ENCODE results near the gene PDE1C.

The PDE1C gene

GRCh38 chr7:32071466-32072091 lies 1.4 kb upstream of the PDE1C start:
- Histone ChIP-seq H3K9ac (ENCODE audit: low read length) (no peak overlapping the region), H3K4me3 (ENCODE audit: low read length) (peak overlapping the region; percentile 62)

GRCh38 chr7:32070051-32070405 lies 179 bp downstream of the PDE1C start:
- no peaks in the 10 kb centered on the region for H3K36me3 ChIP-seq (ENCODE audit: control insufficient read depth, insufficient read depth, low read length)
- H3K4me1 ChIP-seq (ENCODE audit: control insufficient read depth, insufficient read depth, low read length) = no peaks in the 10 kb centered on the region
- H3K4me3 ChIP-seq (ENCODE audit: low read length) = peak overlapping the region; percentile 62
- H3K27ac ChIP-seq (ENCODE audit: low read depth, low read length) = no peak overlapping the region
- peaks cover 3% of the 10 kb centered on the region for H3K27me3 ChIP-seq (ENCODE audit: control insufficient read depth, insufficient read depth, low read length)
- H3K9ac ChIP-seq (ENCODE audit: low read length) = no peak overlapping the region

More at GRCh38 chr7:32071466-32072091, 1.4 kb upstream of the PDE1C start:
- Histone ChIP-seq H3K4me1 (ENCODE audit: control insufficient read depth, insufficient read depth, low read length) (no peaks in the 10 kb centered on the region), H3K27ac (ENCODE audit: low read depth, low read length) (no peak overlapping the region), H3K27me3 (ENCODE audit: control insufficient read depth, insufficient read depth, low read length) (peaks cover 3% of the 10 kb centered on the region), H3K36me3 (ENCODE audit: control insufficient read depth, insufficient read depth, low read length) (no peaks in the 10 kb centered on the region)

GRCh38 chr7:32069116-32069650 lies 1.0 kb downstream of the PDE1C start:
- H3K4me3 ChIP-seq (ENCODE audit: low read length) = no peak overlapping the region
- H3K9ac ChIP-seq (ENCODE audit: low read length) = no peak overlapping the region
- H3K36me3 ChIP-seq (ENCODE audit: control insufficient read depth, insufficient read depth, low read length) = no peaks in the 10 kb centered on the region
- no peak overlapping the region for H3K27ac ChIP-seq (ENCODE audit: low read depth, low read length)
- peaks cover 3% of the 10 kb centered on the region for H3K27me3 ChIP-seq (ENCODE audit: control insufficient read depth, insufficient read depth, low read length)
- no peaks in the 10 kb centered on the region for H3K4me1 ChIP-seq (ENCODE audit: control insufficient read depth, insufficient read depth, low read length)

- Histone ChIP-seq H3K9ac (ENCODE audit: low read length) (no peak overlapping the region), H3K27me3 (ENCODE audit: control insufficient read depth, insufficient read depth, low read length) (peaks cover 3% of the 10 kb centered on the region), H3K27ac (ENCODE audit: low read depth, low read length) (no peak overlapping the region), H3K4me1 (ENCODE audit: control insufficient read depth, insufficient read depth, low read length) (no peaks in the 10 kb centered on the region), H3K4me3 (ENCODE audit: low read length) (no peak overlapping the region), H3K36me3 (ENCODE audit: control insufficient read depth, insufficient read depth, low read length) (no peaks in the 10 kb centered on the region)
Observed at GRCh38 chr7:32068411-32069101, 1.7 kb downstream of the PDE1C start.

GRCh38 chr7:32066441-32066840 lies 3.8 kb downstream of the PDE1C start:
- Histone ChIP-seq H3K4me1 (ENCODE audit: control insufficient read depth, insufficient read depth, low read length) (no peaks in the 10 kb centered on the region), H3K9ac (ENCODE audit: low read length) (no peak overlapping the region), H3K27ac (ENCODE audit: low read depth, low read length) (no peak overlapping the region), H3K4me3 (ENCODE audit: low read length) (no peak overlapping the region), H3K36me3 (ENCODE audit: control insufficient read depth, insufficient read depth, low read length) (no peaks in the 10 kb centered on the region), H3K27me3 (ENCODE audit: control insufficient read depth, insufficient read depth, low read length) (peaks cover 3% of the 10 kb centered on the region)

GRCh38 chr7:32063614-32064013 lies 6.6 kb downstream of the PDE1C start:
- Histone ChIP-seq H3K4me1 (ENCODE audit: control insufficient read depth, insufficient read depth, low read length) (no peaks in the 10 kb centered on the region), H3K4me3 (ENCODE audit: low read length) (no peak overlapping the region), H3K27ac (ENCODE audit: low read depth, low read length) (no peak overlapping the region), H3K9ac (ENCODE audit: low read length) (no peak overlapping the region), H3K27me3 (ENCODE audit: control insufficient read depth, insufficient read depth, low read length) (no peaks in the 10 kb centered on the region), H3K36me3 (ENCODE audit: control insufficient read depth, insufficient read depth, low read length) (no peaks in the 10 kb centered on the region)

GRCh38 chr7:32062150-32062549 lies 8.1 kb downstream of the PDE1C start:
- Histone ChIP-seq H3K4me3 (ENCODE audit: low read length) (no peak overlapping the region), H3K27me3 (ENCODE audit: control insufficient read depth, insufficient read depth, low read length) (no peaks in the 10 kb centered on the region), H3K36me3 (ENCODE audit: control insufficient read depth, insufficient read depth, low read length) (no peaks in the 10 kb centered on the region), H3K27ac (ENCODE audit: low read depth, low read length) (no peak overlapping the region), H3K4me1 (ENCODE audit: control insufficient read depth, insufficient read depth, low read length) (no peaks in the 10 kb centered on the region), H3K9ac (ENCODE audit: low read length) (no peak overlapping the region)

- Histone ChIP-seq H3K36me3 (ENCODE audit: control insufficient read depth, insufficient read depth, low read length) (no peaks in the 10 kb centered on the region), H3K4me1 (ENCODE audit: control insufficient read depth, insufficient read depth, low read length) (no peaks in the 10 kb centered on the region), H3K4me3 (ENCODE audit: low read length) (no peak overlapping the region), H3K9ac (ENCODE audit: low read length) (no peak overlapping the region), H3K27me3 (ENCODE audit: control insufficient read depth, insufficient read depth, low read length) (no peaks in the 10 kb centered on the region), H3K27ac (ENCODE audit: low read depth, low read length) (no peak overlapping the region)
Observed at GRCh38 chr7:32061346-32061745, 8.9 kb downstream of the PDE1C start.

- Histone ChIP-seq H3K36me3 (ENCODE audit: control insufficient read depth, insufficient read depth, low read length) (no peaks in the 10 kb centered on the region), H3K9ac (ENCODE audit: low read length) (no peak overlapping the region), H3K27ac (ENCODE audit: low read depth, low read length) (no peak overlapping the region), H3K4me1 (ENCODE audit: control insufficient read depth, insufficient read depth, low read length) (no peaks in the 10 kb centered on the region), H3K4me3 (ENCODE audit: low read length) (no peak overlapping the region), H3K27me3 (ENCODE audit: control insufficient read depth, insufficient read depth, low read length) (no peaks in the 10 kb centered on the region)
Observed at GRCh38 chr7:32059289-32060011, 10.8 kb downstream of the PDE1C start.

- H3K36me3 ChIP-seq (ENCODE audit: control insufficient read depth, insufficient read depth, low read length) = no peaks in the 10 kb centered on the region
- H3K4me3 ChIP-seq (ENCODE audit: low read length) = no peak overlapping the region
- H3K27ac ChIP-seq (ENCODE audit: low read depth, low read length) = no peak overlapping the region
- no peak overlapping the region for H3K9ac ChIP-seq (ENCODE audit: low read length)
- H3K27me3 ChIP-seq (ENCODE audit: control insufficient read depth, insufficient read depth, low read length) = no peaks in the 10 kb centered on the region
- no peaks in the 10 kb centered on the region for H3K4me1 ChIP-seq (ENCODE audit: control insufficient read depth, insufficient read depth, low read length)
Observed at GRCh38 chr7:32058002-32058401, 12.2 kb downstream of the PDE1C start.

- H3K36me3 ChIP-seq (ENCODE audit: control insufficient read depth, insufficient read depth, low read length) = no peaks in the 10 kb centered on the region
- H3K4me3 ChIP-seq (ENCODE audit: low read length) = no peak overlapping the region
- H3K27ac ChIP-seq (ENCODE audit: low read depth, low read length) = no peak overlapping the region
- no peaks in the 10 kb centered on the region for H3K27me3 ChIP-seq (ENCODE audit: control insufficient read depth, insufficient read depth, low read length)
- H3K9ac ChIP-seq (ENCODE audit: low read length) = no peak overlapping the region
- H3K4me1 ChIP-seq (ENCODE audit: control insufficient read depth, insufficient read depth, low read length) = no peaks in the 10 kb centered on the region
Observed at GRCh38 chr7:32056767-32057166, 13.4 kb downstream of the PDE1C start.

- Histone ChIP-seq H3K9ac (ENCODE audit: low read length) (no peak overlapping the region), H3K36me3 (ENCODE audit: control insufficient read depth, insufficient read depth, low read length) (no peaks in the 10 kb centered on the region), H3K4me3 (ENCODE audit: low read length) (no peak overlapping the region), H3K27me3 (ENCODE audit: control insufficient read depth, insufficient read depth, low read length) (no peaks in the 10 kb centered on the region), H3K27ac (ENCODE audit: low read depth, low read length) (no peak overlapping the region), H3K4me1 (ENCODE audit: control insufficient read depth, insufficient read depth, low read length) (no peaks in the 10 kb centered on the region)
Observed at GRCh38 chr7:32053204-32053603, 17.0 kb downstream of the PDE1C start.

Measured in rectal smooth muscle tissue (tissue), 1 donor.